GM19043 (cell line): ENCODE results near the gene TNP2.

ENCODE experiments used
- ATAC-seq: cut with Tn5 transposase; IDR thresholded peaks from one replicate; pipeline ENCODE4 v1.9.1; 2021; ENCODE audit warnings: low read depth; ENCODE audit not compliant: unreplicated experiment

TNP2 gene

DNA sequence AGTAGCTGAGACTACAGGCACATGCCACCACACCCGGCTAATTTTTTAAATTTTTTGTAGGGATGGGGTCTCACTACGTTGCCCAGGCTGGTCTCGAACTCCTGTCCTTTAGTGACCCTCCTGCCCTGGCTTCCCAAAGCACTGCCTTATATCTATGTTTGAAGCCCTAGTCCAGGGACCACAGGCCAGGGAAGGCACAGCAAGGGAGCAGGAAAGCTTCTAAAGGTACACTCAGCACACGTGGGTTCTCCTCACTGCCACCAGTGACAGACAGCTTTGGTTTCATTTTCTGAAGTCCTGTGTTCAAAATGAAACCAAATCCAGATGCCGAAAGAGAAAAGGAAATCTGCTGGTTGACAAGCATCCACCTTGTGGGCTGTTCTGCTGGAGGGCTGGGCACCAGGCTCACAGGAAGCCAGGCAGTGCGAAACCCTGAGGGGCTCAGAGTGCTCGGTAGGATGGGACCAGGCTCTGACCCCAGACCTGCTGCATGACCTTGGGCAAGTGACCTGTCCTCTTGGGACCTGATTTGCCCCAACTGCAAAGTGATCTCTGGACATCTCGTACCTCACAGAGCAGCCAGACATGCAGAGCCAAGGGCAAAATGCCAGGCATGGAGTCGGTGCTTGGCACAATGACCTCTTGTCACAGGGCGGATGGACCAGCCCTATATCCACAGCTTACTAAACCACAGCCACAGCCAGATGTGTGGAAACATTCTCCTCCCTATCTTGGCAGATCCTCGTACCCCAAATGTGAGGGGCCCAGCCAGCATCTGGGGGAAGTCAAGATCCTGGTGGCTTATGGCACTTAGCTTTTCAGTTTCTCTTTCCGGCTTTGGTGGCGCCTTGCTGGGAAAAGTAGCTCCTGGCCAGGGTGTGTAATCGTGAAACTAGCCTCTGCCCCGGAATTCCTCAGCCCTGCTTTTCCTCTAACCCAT, 10.3 kb downstream of the TNP2 start:
- ATAC-seq: no peak

DNA sequence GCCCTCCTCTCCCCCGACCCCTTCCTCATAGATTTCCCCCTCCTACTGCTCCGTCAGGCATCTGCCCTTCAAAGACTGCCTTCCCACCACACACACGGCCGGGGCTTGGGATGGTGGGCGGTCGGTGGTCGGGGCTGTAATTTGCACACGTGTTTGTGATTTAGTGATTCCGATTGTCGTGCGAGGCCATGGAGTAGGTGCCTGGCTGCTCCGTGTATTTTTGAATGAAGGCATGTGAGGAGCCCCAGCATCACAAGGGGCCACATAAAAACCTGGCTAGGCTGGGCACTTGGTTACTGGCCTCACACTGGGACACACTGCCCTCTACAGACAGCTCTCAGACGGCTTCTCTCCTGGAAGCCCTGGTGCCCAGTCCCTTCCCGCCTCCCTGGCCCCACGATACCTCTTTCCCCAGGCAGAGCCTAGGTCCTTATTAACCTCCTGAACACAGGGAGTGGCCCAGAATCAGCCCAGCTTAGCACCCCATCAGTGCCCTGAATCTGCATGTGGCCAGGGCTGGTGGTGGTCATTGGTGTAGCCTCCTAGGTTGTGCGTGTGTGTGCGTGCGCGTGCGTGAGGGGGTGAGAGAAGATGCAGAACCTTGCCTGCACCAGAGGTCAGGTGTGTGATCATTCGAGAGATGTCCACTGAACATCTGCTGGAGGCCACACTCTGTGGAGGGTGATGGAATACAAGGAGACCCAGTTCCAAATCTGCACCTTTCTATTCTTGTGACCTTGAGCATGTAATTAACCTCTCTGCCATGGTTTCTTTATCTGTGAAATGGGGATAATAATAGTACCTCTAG, 11.8 kb downstream of the TNP2 start:
- ATAC-seq: no peak

DNA sequence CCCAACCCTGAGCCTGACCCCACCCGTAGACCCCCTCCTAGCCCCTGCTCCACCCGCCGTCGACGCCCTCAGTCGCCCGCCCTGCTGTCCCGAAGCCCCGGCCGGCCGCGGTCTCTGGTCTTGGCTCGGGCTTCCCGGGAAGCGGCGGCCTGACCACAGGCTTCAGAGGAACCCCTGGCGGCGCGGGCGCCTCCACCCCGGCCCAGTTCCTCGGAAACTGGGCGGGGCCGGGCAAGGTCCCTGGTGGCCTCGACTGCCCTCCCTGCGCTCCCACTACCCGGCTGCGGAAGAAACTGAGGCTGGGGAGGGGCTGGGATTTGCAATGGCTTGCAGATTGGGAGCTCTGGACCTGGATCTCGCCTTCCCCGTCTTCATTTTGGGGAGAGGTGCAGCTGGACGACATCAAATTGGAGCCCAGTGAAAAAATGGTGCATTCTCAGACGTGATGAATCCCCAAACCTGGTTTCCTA, 12.4 kb downstream of the TNP2 start:
- no peak for ATAC-seq

DNA sequence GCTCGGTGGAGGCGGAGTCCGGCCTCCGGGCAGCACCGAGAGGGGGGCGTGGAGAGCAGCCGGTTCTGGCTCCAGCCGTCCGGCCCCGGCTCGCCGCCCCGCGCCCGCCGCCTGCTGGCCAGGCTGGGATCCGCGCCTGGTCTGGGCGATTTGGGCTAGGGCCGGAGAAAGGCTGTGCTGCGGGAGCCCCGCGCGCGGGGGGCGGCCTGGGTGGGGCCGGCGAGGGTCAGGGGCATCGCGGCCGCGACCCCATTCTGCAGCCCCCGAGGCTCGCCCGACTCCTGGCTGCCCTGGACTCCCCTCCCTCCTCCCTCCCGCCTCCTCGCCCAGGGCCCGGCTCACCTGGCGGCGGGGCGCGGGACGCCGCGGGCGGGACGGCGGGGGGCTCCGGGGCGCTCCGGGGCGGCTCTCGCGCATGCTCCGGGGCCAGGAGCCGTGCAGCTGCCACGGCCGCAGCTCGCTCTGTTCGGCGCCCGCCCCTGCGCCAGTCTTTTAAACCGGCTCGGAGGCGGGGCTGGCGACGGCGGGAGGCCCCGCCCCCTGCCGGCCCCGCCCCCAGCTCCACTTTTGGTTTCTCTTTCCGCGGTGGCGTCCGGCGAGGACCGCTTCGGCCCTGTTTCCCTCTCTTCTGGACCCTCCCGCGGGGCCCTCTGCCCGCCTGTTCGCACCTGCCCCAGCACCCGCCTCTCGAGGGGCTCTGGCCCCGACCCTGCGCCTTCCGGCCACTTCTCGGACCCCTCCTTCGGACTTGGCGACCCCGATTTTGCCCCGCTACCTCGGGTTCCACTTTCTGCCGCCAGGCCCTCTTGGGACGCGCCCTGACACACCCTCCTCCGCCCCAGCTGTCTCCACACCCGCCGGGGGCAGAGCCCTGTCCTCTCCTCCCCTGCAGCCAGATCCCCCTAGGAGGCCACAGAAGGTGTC, 13.1 kb downstream of the TNP2 start, which contains the start of gene SOCS1:
Gene SOCS1, minus strand, starts transcription at position 468 of the 924 bp plus-strand sequence. CDS start 726 bp downstream, outside the sequence.
- ATAC-seq: peak; percentile 47

DNA sequence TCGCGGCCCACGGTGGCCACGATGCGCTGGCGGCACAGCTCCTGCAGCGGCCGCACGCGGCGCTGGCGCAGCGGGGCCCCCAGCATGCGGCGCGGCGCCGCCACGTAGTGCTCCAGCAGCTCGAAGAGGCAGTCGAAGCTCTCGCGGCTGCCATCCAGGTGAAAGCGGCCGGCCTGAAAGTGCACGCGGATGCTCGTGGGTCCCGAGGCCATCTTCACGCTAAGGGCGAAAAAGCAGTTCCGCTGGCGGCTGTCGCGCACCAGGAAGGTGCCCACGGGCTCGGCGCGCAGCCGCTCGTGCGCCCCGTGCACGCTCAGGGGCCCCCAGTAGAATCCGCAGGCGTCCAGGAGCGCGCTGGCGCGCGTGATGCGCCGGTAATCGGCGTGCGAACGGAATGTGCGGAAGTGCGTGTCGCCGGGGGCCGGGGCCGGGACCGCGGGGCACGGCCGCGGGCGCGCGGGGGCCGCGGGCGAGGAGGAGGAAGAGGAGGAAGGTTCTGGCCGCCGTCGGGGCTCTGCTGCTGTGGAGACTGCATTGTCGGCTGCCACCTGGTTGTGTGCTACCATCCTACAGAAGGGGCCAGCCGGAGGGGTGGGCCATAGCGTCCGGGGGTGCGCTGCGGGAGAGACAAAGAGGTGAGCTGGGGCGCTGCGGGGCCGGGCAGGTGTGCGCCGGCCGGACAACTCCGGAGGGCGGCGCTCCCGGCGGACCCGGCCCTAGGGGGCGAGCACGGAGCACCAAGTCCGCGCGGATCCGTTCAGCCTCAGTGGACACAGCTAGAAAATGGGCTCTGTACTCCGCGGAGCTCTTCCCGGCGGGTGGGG, 14.0 kb downstream of the TNP2 start:
- no peak for ATAC-seq

DNA sequence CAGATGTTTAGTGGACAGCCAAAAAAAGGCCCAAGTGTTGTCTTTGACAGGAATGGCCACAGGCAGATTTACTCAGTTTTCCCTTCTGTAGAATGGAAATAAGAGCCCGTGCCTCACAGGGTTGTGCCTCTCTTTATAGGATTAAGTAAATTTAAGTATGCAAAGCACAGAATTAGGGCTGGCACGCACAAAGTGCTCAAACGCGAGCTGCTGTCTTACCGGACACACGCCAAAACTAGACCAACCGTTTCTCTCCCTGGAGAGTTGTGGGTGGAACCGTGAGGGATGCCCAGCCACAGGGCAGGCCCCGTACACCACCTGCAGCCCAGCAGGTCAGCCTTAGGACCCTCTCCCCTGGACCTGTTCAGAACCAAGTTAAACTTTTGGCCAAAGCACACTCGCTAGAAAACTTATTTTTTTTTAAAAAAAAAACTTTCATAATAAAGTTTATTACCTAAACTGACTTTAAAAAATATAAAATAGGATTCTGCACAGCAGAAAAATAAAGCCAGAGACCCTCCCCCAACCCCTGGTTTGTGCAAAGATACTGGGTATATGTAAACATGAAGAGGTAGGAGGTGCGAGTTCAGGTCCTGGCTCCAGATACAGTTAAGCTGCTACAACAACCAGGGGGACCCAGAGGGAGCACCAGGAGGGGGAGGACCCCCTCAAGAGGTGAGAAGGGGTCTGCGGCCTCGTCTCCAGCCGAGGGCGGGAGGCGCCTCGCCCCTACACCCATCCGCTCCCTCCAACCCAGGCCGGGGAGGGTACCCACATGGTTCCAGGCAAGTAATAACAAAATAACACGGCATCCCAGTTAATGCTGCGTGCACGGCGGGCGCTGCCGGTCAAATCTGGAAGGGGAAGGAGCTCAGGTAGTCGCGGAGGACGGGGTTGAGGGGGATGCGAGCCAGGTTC, 14.9 kb downstream of the TNP2 start:
- no peak for ATAC-seq

DNA sequence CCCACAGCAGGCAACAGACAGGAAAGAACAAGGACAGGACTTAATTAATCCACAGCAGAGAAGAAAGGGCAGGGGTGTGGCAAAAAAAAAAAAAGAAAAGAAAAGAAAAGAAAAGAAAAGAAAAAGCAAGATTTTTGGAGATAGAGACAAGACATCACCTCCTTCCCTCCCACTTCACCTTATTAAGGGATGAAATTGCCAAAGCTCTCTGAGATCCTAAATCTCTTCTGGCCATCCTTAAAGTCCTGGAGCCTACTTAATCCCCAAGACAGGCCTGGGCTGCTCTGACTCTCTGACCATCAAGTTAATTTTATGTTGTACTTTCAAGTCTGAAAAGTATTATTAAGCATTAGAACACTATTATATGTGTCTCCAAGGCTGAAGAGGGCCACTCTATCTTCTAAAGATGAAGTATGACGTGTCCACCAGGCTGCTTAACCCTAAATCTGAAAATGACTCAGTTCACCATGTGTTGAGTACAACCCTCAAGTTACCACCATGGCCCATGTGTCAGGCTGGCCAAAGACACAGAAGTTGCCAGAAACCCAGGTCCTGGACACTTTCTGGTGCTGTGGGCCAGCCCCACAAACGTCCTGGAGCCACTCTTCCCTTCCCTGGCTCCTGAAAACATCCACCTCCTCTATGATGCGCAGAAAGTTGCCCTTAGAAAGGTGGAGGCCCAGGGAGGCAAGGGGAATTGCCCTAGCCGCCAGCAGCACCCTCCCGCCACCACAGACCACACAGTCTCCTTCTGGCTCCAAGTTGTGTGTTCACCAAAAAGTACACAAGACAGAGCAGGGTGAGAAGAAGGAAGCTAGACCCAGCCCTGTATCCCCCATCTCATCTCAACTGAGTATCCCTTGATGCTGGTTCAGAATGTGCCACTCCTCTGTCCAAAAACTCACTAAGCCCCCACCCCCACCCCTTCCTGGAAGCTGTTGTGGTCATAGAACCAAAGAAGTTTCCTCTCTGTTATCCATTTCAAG, 15.8 kb downstream of the TNP2 start:
- no peak for ATAC-seq

DNA sequence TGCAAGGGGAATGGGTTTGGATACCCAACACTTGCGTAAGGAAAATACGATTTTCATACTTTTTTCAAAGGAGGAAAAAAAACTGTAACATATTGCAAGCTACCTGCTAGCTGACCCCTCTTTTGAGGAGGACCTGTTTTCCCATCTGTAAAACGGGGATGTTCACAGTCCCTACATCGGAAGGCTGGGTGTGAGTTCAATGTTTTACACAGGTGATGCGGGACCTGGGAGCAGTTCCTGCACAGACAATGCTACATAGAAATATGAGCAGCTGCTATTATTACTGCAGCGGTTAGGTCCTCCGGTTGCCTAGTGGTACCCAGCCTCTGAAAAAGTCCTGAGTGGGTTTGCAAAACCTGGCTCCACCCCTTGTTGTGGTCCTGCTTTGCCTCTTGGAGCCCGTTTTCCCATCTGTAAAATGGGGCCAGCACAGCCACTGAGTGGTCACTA, 16.6 kb downstream of the TNP2 start:
- no peak for ATAC-seq

DNA sequence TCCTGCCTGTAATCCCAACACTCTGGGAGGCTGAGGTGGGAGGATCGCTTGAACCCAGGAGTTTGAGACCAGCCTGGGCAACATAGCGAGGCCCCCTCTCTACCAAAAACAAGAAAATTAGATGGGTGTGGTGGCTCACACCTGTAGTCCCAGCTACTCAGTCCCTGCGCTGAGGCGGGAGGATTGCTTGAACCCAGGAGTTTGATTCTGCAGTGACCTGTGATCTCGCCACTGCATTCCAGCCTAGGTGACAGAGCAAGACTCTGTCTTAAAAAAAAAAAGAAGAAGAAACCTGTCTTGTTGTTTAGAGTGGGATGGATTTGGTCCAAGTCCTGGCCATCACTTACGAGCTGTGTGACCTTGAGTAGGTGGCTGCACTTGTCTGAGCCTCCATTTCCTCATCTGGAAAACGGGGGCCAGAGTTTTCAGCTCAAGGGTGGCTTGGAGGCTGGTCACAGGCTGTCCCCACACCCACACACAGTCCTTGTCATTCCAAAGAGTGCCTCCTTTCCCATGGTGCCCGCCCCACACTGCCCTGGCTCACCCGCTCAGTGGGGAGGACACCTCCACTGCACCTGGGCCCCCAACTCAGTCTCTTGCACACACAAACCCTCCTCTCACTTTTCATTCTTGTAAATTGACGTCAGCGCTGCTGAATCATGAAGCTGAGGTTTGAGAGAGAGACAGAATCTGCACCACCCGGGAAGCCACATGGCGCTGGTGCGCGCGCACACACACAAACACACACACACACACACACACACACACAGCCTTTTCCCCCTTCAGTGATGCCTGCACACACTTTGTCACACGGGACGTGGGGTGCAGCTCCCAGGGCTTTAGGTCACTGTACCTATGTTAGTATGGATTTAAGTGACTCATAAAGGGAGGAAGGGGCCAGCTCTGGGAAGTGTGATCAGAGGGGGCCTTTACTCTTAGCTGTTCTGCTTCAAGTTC, 17.3 kb downstream of the TNP2 start:
- ATAC-seq: no peak

DNA sequence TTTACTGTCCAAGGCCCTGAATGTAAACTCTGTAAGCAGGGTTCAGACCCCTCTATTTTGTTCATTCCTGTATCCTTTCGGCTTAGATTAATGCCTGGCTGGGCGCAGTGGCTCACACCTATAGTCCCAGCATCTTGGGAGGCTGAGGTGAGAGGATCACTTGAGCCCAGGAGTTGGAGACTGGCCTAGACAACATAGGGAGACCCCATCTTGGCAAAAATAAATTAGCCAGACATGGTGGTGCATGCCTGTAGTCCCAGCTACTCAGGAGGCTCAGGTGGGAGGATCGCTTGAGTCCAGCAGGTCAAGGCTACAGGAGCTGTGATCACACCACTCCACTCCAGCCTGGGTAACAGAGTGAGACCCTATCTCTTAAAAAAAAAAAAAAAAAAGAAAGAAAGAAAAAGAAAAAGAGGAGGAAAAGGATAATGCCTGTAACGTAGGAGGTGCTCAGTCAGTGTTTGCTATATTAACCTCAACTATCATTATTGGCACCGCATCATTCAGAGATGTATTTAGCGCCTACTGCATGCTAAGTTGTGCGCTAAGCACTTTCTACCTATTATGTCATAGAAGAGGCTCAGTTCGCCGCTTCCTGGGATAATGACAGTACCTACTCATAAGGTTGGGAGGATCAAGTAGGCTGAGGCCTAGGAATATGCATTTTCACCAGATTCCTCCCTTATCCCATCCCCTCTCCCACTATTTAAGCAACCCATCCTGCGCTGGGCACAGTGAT, 18.2 kb downstream of the TNP2 start:
- no peak for ATAC-seq

DNA sequence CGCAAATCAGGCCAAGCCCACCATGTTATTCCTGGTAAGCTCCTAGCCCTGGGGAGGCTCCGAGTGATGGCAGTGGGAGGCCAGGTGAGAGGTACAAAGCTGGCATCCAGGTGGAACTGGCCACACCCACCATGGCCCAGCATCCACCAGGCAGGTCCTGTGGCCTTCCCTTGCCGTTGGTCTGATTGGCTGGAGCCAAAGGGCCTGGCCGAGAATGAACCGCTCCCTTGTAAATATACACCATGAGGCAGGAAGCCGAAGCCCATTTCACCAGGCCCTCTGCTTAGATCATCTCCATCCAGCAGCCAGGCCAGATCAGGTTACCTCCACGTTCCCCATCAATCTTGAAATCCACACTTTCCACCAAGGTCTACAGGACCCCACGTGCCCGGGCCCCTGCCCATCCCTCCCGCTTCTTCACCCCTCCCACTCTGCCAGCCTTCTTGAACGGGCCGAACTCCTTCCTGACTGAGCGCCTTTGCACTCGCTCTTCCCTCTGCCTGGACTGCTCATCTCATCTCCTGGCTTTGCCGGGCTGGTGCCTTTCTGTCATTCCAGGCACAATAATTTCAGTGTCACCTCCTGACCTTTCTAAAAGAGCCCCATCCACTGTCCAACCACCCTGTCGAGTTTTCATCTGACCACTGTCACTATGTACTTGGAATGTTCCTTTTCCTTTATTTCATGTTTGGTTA, 18.9 kb downstream of the TNP2 start:
- ATAC-seq: no peak

DNA sequence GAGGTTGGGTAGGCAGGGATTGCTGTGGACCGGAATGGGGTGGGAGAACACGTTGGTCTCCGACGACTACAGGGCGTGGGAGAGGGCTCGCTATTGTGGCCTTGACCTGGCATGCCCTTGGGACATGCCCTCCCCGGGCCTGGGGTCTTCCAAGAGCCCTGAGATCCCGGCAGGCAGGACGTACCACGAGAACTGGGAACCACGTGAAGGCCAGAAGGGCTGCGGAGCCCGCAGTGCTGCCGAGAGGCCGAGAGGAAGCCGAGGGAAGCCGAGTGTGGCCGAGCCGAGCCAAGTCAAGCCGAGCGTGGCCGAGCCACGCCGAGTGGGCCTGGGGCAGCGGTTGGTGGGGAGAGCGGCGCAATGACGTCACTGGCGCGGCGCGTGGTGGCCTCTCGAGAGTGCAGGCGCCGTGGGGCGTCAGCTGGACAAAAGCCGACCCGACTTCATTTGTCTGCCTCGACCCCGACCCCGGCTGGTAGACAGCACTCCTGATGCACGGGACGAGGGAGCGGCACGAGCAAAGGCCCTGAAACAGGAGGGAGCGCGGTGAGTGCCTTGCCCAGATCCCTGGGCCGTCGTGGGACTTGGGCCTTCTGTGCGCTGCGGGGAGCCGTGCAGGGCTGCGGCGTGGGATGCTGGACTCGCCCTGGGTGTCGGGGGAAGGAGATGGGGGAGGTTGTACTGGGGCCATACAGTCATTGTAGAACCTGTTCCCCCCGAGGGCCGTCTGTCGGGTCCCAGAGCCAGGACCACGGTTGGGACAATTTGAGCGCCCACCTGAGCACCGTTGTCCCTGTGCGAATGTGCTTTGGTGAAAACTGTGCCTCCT, 19.7 kb downstream of the TNP2 start:
- ATAC-seq: no peak

DNA sequence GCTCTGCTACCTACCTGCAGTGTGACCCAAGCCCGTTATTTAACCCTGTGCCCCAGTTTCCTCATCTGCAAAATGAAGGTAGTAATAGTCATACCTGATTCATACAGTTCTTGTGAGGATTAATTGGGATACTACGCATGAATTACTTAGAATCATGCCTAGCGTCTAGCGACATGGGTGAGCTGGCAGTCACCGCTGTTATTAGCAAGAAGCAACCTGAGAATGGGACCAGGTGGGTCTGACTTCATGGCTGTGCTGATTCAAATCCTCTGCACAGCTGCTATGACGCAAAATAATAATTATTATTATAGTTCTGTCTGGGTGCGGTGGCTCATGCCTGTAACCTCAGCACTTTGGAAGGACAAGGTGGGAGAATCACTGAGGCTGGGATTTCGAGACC, 21.0 kb downstream of the TNP2 start:
- ATAC-seq: no peak

DNA sequence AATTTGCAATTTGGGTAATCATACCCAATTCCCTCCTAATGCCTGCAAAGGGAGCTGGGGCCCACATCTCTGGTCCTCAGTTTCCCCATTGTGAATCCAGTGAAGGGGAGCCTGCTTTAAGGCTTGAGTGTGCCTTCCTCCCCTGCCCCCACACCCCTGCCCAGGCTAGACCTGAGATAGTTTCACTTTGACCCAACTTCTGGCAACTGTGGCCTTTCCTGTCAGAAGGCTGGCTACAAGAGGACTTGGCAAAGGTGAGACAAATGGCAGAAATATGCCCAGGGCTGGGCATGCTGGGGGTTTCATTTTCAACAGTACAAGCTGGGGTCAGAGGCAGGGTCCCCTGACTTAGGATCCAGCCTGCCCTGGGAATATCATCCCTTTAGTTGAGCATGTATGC, 23.1 kb downstream of the TNP2 start:
- no peak for ATAC-seq
